PC-3 (cell line): ENCODE measurements around the gene RCE1. TPM values are rescaled to one million over a fixed set of nuclear protein-coding genes. Genes with fewer than 3 reads are reported as not detected.

Experiments used
- ATAC-seq: fragments of 200-7000 bp; cut with Tn5 transposase; 2 replicates; pipeline ENCODE4 v1.9.1; 2020; ENCODE audit warnings: mild to moderate bottlenecking, moderate library complexity
- BruUV-seq: library from RNA; stranded (reverse); fragments of 400-500 nt; replicated peaks from 2 replicates; lab custom pipeline; 2021; lab: Mats Ljungman, UMichigan
- CTCF ChIA-PET: fragments of 300-600 bp; sonication (Branson Sonifier 250); formaldehyde crosslinking; loops from one replicate; lab custom pipeline; 2022; ENCODE audit warnings: antibody characterized with exemption; lab: Charles Lee
- POLR2A ChIA-PET: fragments of 300-600 bp; sonication (Branson Sonifier 250); formaldehyde crosslinking; loops from one replicate; lab custom pipeline; 2022; ENCODE audit warnings: antibody characterized with exemption; ENCODE audit not compliant: unreplicated experiment; lab: Charles Lee
- DNase-seq: peaks from one replicate; pipeline ENCODE4 v3.0.0-alpha.2; 2015
- H2AFZ ChIP-seq: fragments of 300-600 bp; sonication (generic); 2 replicates; pipeline ENCODE4 v1.6.0; 2016; ENCODE audit warnings: antibody characterized with exemption, low read length
- H3F3A ChIP-seq: fragments of 300-600 bp; sonication (generic); one replicate; pipeline ENCODE4 v1.6.0; 2017; ENCODE audit warnings: antibody characterized with exemption, low read length, control low read depth, mild to moderate bottlenecking; ENCODE audit not compliant: unreplicated experiment
- H3K27ac ChIP-seq: fragments of 300-600 bp; sonication (generic); 2 replicates; pipeline ENCODE4 v1.5.1; 2016; ENCODE audit warnings: mild to moderate bottlenecking, low read length
- H3K27me3 ChIP-seq: fragments of 300-600 bp; sonication (generic); 2 replicates; pipeline ENCODE4 v1.6.1; 2016; ENCODE audit warnings: low read length, mixed read lengths
- H3K36me3 ChIP-seq: fragments of 300-600 bp; sonication (generic); 2 replicates; pipeline ENCODE4 v1.6.1; 2016; ENCODE audit warnings: low read depth, mixed run types, low read length, mixed read lengths
- H3K4me1 ChIP-seq: fragments of 300-600 bp; sonication (generic); 2 replicates; pipeline ENCODE4 v1.5.1; 2016; ENCODE audit warnings: low read length; ENCODE audit not compliant: insufficient read depth
- H3K4me2 ChIP-seq: fragments of 300-600 bp; sonication (generic); 2 replicates; pipeline ENCODE4 v1.6.0; 2016; ENCODE audit warnings: low read length
- H3K4me3 ChIP-seq: fragments of 300-600 bp; sonication (generic); 2 replicates; pipeline ENCODE4 v1.5.1; 2016; ENCODE audit warnings: mild to moderate bottlenecking, low read length, mixed read lengths
- H3K79me2 ChIP-seq: fragments of 300-600 bp; sonication (generic); 2 replicates; pipeline ENCODE4 v1.6.1; 2017; ENCODE audit warnings: low read length, mixed read lengths
- H3K9ac ChIP-seq: fragments of 300-600 bp; sonication (generic); 2 replicates; pipeline ENCODE4 v1.6.0; 2016; ENCODE audit warnings: mild to moderate bottlenecking, low read length
- H3K9me2 ChIP-seq: fragments of 300-600 bp; sonication (generic); replicated peaks from 2 replicates; pipeline ENCODE4 v1.6.1; 2016; ENCODE audit warnings: mixed run types, low read length, mixed read lengths
- H3K9me3 ChIP-seq: fragments of 300-600 bp; sonication (generic); 2 replicates; pipeline ENCODE4 v1.6.1; 2016; ENCODE audit warnings: low read length, mixed read lengths
- H4K20me1 ChIP-seq: fragments of 300-600 bp; sonication (generic); 2 replicates; pipeline ENCODE4 v1.6.1; 2016; ENCODE audit warnings: low read length, mixed read lengths
- CTCF ChIP-seq: fragments of 300-600 bp; sonication (generic); conservative IDR thresholded peaks from 2 replicates; pipeline ENCODE4 v1.5.1; 2017; ENCODE audit warnings: antibody characterized with exemption, low read depth, mild to moderate bottlenecking, low read length
- EZH2 ChIP-seq: fragments of 300-600 bp; sonication (generic); IDR thresholded peaks from one replicate; pipeline ENCODE4 v1.6.1; 2017; ENCODE audit warnings: antibody characterized with exemption, mild to moderate bottlenecking, low read length; ENCODE audit not compliant: unreplicated experiment
- EZH2phosphoT487 ChIP-seq: fragments of 300-600 bp; sonication (generic); IDR thresholded peaks from 2 replicates; pipeline ENCODE4 v1.6.1; 2018; ENCODE audit warnings: mild to moderate bottlenecking, antibody characterized with exemption, low read length, borderline replicate concordance
- intact Hi-C: fragments of 100-400 bp; cut with micrococcal nuclease; formaldehyde crosslinking; loops from 2 replicates; pipeline ENCODE4 v1.9.0; 2023
- total RNA-seq: library from RNA; depleted of rRNA; stranded (reverse); fragments of >200 nt; gene quantifications from 2 replicates; pipeline ENCODE4 v1.2.3, GENCODE V29; 2014

Gene RCE1
- total RNA-seq, 1 experiment from 2014 or later: 70.4 TPM

- Histone ChIP-seq H3K9me2 (no peaks in the 10 kb centered on the region), H3K4me2 (peak overlapping the region; percentile 93), H4K20me1 (no peaks in the 10 kb centered on the region), H2AFZ (peak overlapping the region; percentile 25; the same call in 1 of the 2 replicates), H3K36me3 (no peaks in the 10 kb centered on the region; the same call in 1 of the 2 replicates), H3K27me3 (no peaks in the 10 kb centered on the region), H3K4me1 (peaks cover 17% of the 10 kb centered on the region), H3K79me2 (peaks cover 27% of the 10 kb centered on the region), H3K9me3 (no peaks in the 10 kb centered on the region), H3F3A (no peaks in the 10 kb centered on the region), H3K27ac (no peak overlapping the region), H3K4me3 (peak overlapping the region; percentile 95), H3K9ac (peak overlapping the region; percentile 84)
- CTCF ChIA-PET: no interaction called here
- TF ChIP-seq CTCF (no peak), EZH2phosphoT487 (no peak), EZH2 (no peak)
- DNase-seq (no peak), ATAC-seq (peak; percentile 12)
- POLR2A ChIA-PET: no interaction called here
- intact Hi-C loops: no loop called here
- BruUV-seq: no TSS peak
These were observed 14.1 kb downstream of the RCE1 start for GRCh38 chr11:66857234-66857926.

- H3K27ac ChIP-seq: no peak overlapping the region
- H3K36me3 ChIP-seq: no peaks in the 10 kb centered on the region; the same call in 1 of the 2 replicates
- peaks cover 27% of the 10 kb centered on the region for H3K79me2 ChIP-seq
- H3K4me2 ChIP-seq: peak overlapping the region; percentile 93
- peak overlapping the region; percentile 95 for H3K4me3 ChIP-seq
- H3F3A ChIP-seq: no peaks in the 10 kb centered on the region
- DNase-seq (no peak), ATAC-seq (no peak)
- no peaks in the 10 kb centered on the region for H3K9me3 ChIP-seq
- CTCF ChIA-PET: no interaction called here
- no peak overlapping the region for H2AFZ ChIP-seq
- no peaks in the 10 kb centered on the region for H4K20me1 ChIP-seq
- intact Hi-C loops: no loop called here
- BruUV-seq: no TSS peak
- peaks cover 17% of the 10 kb centered on the region for H3K4me1 ChIP-seq
- POLR2A ChIA-PET: no interaction called here
- H3K9me2 ChIP-seq: no peaks in the 10 kb centered on the region
- H3K9ac ChIP-seq: peak overlapping the region; percentile 84; the same call in 1 of the 2 replicates
- no peaks in the 10 kb centered on the region for H3K27me3 ChIP-seq
- TF ChIP-seq EZH2 (no peak), CTCF (no peak), EZH2phosphoT487 (no peak)
These were observed 14.6 kb downstream of the RCE1 start for GRCh38 chr11:66857927-66858185.

GRCh38 chr11:66858186-66858938, 15.1 kb downstream of the RCE1 start:
- POLR2A ChIA-PET: no interaction called here
- Histone ChIP-seq H3K27ac (no peak overlapping the region), H3K36me3 (no peaks in the 10 kb centered on the region; the same call in 1 of the 2 replicates), H3K79me2 (peaks cover 27% of the 10 kb centered on the region), H3K9me3 (no peaks in the 10 kb centered on the region), H4K20me1 (no peaks in the 10 kb centered on the region), H3K4me3 (peak overlapping the region; percentile 95), H3K4me1 (peaks cover 17% of the 10 kb centered on the region), H3K27me3 (no peaks in the 10 kb centered on the region), H3F3A (no peaks in the 10 kb centered on the region), H2AFZ (no peak overlapping the region), H3K9me2 (no peaks in the 10 kb centered on the region), H3K4me2 (peak overlapping the region; percentile 93), H3K9ac (no peak overlapping the region)
- ATAC-seq (no peak), DNase-seq (no peak)
- CTCF ChIA-PET: no interaction called here
- BruUV-seq: TSS peak; percentile 44
- intact Hi-C loops: no loop called here
- no peak for TF ChIP-seq EZH2
- TF ChIP-seq CTCF: no peak
- TF ChIP-seq EZH2phosphoT487: no peak
